Measurements from ENCODE around the gene HOXB9.

HOXB9 gene

DNA sequence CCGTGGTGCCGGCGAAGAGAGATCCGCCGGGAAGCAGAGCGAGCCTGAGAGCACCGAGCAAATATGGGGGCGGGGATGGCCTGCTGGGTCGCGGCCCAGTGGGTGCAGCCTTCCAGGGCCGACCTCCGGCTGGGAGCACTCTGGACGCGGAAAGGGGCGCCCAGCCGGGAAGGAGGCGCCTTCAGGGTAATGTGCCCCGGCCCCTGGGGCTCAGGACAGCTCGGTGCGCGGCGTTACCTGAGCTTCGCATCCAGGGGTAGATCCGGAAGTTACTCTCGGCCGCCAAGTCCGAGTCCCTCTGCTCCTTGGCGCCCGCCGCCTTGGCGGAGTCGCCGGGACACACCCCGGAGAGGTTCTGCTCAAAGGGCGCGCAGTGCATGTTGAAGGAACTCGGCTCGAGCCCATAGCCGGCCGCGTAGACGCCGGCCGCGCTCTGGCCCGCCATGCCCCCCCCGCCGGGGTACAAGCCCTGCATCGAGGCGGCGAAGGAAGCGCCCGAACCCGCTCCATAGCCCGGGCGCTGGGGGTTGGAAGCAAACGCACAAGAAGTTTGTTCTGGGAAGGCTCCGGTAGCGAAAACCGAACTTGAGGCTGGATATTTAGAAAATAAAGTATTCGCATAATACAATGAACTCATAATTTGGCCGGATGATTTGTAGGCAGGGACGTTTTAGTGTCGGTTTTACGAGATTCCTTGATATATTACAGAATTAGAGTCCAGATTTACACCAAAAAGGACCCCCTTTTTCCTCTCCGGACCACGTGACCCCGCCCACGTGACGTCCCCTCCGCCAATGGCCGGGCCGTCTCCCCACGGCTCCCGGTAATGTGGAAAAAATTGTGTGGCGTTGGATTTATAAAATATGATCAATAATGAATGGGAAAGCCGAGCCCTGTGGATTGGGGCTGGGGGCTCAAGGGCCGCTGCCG lies 15.6 kb downstream of the HOXB9 start, which contains the start of gene HOXB7:
Gene HOXB7, minus strand, starts transcription at position 736 of the 930 bp plus-strand sequence. Its CDS starts 99 bp downstream, at position 637.
- DNase-seq (ENCODE audit: low spot score), result peak; percentile 73

DNA sequence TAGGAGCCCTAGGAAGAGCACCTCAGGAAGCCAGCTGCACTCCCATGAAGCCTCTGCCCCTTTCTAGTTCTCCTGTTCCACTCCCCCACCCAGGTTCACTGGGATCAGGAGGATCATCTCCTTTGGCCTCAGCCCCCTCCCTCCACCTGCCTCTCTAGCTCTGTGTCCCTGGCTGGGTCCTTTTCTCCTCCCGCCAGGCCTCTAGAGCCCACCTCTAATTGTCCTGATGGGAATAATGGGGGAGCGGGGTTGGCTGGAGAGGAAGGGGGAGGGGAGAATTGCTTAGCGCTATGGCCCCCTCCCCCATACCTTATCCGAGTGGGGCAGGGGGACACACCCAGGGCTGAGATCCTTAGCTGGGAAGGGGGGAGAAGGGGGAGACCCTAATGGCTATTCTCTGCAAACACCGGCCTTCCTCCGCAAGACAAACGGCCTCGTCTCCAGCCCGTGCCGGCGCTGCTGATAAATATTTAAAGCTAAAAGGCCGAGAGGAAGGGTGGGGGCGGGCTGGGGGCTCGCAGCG lies 16.3 kb downstream of the HOXB9 start:
- no peak for DNase-seq (ENCODE audit: low spot score)

DNA sequence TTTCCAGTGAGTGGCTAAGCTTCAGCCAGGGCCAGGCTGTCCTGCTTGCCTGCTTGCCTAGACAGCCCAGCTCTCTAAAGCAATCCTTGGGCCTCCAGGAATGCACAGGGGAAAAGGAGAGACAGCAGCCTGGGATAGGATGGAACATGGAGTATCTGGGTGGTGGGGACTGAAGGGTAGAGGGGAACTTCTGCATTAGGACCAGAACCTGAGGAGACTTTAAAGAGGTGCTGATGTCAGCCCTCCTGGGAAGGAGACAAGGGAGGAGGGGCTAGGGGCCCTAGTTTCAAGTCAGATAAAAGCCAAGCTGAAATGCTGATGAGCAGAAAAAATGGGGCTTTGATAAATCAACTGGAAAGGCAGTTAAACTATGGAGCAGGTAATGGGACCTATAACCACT lies 17.1 kb downstream of the HOXB9 start:
- DNase-seq (ENCODE audit: low spot score), result no peak

DNA sequence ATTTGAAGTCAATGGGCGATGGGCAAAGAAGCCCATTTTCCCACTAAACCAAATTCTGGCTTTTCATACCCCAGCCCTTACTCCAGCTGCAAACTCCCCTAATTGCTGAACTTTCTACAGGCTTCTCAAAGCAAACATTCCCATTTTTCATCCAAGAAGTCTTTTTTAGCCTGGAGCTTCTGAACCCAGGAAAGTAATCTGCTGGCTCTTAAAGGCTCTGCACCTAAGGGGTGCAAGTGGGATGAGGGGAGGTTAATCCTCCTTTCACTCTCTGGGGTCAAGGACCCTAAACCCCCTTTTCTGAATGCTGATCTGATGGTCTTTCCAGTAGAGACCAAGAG lies 17.7 kb downstream of the HOXB9 start:
- no peak for DNase-seq (ENCODE audit: low spot score)

DNA sequence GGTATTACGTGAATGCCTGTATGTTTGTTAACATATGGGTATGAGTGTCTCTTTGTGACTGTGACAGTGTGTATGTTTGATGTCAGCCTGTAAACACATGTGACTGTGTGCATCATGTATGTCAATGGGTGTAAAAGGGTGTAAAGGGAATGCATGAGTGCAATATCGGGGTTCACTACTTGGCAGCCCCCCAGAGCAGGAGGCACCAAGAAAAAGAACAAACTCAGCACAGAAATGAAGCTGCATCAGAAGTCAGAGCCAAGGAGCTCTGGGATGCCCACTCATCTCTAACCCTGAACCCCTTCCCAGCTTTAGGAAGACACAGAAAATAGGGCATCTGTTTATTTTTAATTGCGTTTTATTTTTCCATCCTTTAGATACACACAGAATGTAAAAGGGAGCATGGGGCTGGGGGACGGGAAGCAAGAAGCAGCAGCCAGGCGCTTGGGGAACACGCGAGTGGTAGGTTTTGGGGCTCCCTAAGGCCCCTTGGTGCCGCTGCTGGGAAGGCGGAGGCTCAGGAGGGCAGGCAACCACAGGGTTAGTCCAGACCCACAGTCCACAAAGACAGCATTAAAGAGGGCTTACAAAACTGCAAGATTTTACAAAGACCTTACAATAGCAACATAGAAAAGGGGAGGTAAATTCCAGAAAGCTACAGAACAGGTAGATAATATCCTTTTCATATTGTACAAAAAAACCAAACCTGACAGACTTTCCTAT lies 19.1 kb downstream of the HOXB9 start:
- no peak for DNase-seq (ENCODE audit: low spot score)

DNA sequence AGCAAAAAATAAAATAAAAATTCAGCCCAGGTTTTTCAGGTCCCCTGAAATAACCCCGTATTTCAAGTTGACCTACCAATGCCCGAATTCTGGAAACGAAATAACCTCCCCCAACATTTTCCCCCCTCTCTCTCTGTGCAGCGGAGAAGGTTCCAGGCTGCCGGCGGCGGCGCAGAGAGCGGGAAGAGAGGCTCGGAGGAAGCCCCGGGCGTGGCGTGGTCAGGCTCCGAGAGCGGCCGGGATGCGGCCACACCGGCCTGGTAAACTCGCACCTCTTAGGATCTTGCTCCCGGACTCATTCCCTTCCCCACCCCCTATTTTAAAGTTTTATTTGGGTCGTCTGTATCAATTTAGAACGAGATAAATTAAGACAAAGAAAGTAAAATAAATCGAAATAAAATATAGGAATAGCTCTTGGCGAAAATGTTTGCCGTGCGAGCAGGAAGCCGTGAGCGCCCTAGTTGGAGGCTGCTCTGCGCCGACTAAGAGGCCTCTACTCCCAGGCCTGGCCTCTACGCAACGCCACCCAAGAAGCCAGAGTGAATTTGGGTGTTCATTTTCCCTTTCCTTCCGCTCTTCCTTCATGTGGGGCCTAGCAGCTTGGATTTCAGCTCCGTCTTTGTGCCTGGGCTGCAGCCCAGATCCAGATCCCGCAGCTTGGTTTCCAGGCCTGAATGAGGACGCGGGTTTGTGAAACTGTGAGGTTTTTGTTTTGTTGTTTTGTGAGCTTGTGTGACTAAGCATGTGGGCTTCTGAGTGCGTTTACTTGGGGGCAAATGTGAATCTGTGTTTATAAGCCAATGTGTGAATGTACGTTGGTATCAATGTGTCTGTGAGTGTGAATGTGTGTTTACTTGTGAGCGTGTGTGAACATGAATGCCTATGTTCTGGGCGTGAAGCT lies 19.9 kb downstream of the HOXB9 start:
- no peak for DNase-seq (ENCODE audit: low spot score)

DNA sequence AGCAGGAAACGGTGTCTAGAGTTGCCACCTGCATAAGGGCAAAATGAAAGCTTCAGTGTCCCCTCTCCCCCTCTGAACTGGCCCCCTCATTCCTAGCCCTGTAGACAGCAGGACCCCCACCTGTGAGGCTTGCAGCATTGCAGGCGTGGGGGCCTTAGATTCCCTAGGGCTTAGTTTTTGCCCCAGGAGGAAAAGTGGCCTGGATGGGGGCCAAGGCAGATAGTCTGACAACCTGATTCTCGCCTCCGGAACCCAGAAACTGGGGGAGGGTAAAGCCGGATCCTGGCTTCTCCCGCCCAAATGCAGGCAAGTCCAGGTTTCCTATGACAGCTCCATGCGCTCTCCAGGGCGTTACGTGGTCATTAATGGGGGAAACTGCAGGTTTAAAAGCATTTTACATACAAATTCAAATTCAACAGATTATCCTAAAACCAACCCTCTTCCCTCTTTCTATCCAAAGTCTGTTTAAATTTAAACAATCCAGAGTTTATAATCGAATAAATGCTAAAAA lies 20.7 kb downstream of the HOXB9 start:
- DNase-seq (ENCODE audit: low spot score), result no peak

DNA sequence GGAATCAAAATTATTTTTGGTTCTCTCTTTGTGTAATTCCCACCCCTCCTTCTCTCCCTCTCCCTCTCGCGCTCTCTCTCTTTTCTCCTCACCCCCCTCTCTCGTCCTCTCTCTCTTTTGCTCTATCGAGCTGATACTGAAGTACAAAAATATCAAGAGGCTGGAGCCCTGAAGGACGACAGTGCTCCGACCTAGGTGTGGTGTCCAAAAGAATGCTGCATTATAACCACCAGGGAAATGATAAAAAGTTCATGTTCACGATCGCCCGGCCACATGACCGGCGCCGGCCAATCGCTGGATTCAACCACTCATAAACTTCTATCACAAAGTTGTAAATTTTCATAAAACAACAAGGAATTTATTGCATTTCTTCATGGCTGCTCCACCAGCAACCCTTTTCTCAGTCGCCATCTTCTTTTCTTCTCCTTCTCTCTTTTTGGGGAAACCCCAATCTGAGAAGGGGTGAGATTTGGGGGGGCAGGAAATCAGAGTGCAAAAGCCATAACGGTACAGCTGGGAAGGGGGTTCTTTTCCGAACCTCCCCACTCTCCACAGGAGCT lies 21.3 kb downstream of the HOXB9 start, which contains the start of gene HOXB6:
Gene HOXB6, minus strand, starts transcription at position 217 of the 560 bp plus-strand sequence. CDS start 6,836 bp downstream, outside the sequence.
- peak; percentile 71 for DNase-seq (ENCODE audit: low spot score)

DNA sequence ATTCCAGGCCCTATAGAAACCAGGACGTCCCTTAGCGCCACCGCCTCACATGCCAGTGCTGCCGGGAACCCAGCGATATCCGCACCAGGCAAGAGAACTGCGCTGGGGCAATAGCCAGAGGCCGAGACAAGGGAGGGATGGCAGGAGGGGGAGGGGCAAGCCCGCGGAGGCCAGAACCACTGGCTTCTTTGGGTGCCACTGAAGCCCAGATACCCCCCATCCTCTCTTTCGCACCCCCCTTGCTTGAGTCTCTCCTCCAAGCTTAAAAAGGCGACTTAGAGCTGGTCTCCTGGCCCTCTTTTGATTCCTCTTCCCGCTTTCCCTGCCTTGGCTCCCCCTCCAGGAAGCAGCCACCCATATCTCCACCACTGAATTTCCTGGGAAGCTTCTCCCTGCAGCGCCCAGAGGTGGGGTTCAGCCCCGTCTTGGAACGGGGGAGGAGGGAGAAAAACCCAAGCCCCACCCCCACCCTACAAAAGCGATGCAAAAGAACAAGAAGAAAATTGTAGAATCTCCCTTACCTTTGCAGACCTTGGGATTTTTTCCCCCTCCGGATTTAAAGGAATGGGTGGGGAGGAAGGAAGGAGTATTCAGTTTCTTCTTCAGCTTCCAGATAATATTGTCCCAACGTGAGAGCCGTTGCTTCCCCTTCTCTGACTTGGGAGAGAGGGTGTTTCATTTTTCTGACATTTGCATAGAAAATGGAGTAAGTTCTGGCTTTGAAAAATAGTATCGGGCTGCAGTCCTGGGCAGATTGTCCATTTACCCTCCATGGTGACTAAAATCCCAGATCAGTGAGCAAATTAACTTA lies 22.0 kb downstream of the HOXB9 start:
- peak; percentile 66 for DNase-seq (ENCODE audit: low spot score)

DNA sequence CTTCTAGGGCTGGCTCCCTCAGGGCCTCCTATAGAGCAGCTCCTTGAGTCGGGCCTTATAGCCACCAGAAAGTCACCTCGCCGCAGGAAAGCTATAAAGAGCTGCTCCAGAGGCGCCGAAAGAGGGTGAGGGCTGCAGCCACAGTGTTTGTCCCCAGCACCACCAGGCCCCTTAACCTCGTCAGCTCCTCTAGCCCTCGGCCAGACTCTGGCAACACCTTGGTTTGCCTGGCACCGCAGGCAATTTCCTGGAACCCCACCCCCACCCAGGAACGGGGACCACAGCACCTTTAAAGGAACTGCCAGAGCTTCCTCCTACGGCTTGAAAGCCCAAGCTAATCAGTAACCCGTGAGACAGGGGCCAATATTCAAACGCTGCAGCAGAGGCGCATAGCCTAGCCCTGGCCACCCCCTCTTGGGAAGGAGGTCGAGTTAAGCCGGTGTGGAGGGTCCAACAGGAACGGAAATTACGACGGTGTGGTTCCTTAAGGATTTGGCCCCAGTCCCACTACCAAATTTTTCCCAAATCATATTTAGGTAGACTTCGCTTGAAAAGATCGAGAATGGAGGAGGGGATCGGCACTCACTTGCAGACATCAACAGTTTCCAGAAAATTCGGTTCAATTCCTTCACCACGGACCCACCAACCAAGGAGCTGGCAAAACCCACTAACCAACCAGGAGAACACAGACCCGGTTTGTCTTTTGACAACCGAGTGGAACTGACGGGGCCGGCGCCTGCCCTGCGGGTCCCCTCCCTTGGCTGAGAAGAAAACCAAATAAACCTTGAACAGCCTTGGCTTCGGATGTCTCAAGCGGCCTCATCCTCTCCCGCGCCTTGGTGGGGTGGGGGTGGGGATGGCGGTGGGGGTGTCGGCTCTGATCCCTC lies 24.4 kb downstream of the HOXB9 start:
- no peak for DNase-seq (ENCODE audit: low spot score)

DNA sequence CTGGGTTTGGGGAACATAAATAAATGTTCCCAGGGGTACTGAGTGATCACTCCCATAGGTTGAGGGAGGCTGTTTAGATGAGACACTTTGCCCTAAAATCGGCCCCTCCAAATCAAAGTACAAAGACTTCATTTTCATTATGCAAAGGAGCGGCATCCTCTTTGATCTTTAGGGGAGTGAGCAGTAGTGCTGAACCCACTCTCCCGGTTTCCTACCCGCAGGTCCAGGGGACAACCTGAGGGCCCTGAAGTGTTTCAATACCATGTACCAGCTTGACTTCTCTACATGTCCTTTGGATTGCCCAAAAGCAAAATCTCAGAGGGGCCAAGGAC lies 25.0 kb downstream of the HOXB9 start:
- DNase-seq (ENCODE audit: low spot score), result no peak

DNA sequence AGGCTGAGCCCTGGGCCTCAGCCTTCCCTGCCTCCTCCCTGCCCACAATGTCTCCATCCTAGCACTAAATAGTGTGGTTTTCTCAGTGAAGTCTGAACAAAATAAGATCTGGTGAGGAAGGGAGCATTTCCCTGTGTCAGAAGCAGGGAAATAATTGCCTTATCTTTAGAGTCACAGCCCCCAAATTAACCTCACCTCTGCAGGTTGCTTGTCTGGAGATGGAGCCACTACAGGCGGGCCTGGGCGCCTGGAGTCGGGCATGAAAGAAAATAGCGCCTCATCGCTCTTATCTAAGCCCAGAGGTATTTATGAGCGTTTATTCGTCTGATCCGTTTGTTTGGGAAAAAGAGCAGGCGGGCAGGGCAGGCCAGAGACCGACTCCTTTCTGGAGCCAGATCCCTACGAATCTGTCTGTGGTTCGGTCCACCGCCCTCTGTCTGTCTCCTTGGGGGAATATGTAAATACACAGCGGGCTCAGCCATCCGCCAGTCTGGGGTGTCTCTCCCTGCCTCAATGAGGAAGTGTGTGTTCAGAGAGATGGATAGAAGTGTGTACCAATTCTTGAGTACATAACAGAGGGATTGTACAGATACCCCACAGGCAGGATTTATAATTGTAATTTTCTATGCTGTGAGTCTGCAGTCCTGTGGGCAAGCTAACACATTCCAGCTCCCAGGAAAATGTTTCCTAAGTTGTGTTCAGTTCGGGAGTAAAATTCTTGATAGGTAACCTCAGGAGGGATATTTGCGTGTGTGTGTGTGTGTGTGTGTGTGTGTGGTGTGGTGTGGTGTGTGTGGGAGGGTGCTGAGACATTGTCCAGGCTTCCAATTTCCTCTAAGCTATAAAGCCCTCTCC lies 25.7 kb downstream of the HOXB9 start:
- DNase-seq (ENCODE audit: low spot score), result no peak

DNA sequence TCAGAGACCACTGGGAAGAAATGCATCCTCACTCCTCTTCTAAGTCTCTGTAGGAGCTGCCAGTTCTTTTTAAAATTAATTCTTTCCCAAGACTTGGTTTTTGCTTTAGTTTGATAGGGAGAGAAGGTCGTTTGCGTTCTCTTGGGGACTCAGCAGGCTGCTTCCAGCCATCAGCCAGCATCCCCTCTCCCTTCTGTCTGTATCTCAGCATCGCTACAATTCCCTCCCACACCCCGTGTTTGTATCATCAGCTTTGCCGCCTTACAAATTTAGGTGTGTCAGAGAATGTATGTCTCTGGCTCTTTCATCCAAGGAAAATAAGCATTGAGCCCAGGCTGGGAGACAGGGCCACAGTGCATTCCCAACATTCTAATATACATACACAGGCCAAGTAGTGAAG lies 26.8 kb downstream of the HOXB9 start:
- DNase-seq (ENCODE audit: low spot score), result no peak

DNA sequence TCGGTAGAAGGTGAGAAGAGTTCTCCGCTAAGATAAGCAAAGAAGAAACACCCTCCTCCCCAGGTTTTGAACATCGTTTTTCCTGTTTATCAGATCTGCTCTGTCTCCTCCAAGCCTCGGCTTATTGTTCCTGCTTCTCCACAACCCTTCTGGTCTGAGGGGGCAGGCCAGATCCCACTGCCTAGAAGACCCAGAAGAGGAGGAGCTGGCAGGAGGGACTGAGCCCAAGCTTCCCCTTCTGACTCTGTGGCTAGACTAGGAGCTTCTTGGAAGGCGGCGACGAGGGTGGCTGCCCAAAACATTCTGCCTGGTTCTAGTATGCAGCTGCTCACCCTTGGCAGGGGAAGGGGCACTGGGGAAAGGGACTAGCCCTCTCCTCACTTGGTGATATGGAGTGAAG lies 27.4 kb downstream of the HOXB9 start:
- no peak for DNase-seq (ENCODE audit: low spot score)

DNA sequence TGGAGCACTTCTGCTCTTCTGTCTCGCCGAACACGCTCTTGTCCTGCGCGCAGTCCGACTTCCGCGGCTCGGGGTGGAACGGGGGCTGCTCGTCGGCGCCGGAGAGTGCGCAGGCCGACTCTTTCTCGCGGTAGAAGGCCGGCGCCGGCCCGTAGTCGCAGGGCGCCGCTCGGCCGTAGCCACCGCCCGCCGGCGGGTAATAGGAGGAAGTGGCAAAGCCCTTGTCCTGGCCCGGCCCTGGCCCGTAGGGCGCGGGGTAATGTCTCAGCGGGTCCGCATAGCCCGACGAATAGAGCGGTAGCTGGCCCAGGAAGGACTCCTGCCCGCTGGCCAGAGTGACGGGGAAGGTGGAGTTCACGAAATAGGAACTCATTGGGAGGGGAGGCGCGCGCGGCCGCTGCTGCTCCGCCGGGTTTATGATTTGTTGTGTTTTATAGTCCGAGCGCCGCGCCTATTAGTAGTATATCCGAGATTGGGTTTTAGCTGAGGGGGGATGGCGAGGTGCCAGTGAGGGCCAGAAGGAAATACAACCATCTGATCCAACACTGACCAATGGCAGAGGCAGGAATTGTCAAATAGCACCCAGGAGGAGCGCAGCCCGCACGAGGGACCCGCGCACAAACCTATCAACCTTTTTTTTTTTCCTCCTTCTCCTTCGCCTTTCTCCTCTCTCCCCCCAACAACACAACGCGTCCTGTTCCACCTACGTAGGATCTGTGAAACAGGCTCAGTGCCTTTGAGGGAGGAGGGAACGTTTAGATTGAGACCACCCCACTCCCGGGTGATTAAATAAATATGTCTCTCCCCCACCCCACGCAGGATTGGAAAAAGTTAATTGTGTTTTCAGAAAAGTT lies 28.2 kb downstream of the HOXB9 start:
- peak; percentile 67 for DNase-seq (ENCODE audit: low spot score)

DNA sequence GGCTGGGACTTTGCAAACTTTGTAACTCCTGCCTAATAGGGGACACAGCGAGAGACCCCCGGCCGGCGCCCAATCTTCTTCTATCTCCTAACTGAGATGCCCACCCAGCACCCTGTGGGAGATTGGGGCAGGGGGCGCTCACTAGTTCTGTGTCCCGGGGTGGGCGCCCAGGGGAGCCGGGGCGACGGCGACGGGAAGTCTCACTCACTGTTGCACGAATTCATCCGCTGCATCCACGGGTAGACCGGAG lies 28.7 kb downstream of the HOXB9 start:
- no peak for DNase-seq (ENCODE audit: low spot score)

DNA sequence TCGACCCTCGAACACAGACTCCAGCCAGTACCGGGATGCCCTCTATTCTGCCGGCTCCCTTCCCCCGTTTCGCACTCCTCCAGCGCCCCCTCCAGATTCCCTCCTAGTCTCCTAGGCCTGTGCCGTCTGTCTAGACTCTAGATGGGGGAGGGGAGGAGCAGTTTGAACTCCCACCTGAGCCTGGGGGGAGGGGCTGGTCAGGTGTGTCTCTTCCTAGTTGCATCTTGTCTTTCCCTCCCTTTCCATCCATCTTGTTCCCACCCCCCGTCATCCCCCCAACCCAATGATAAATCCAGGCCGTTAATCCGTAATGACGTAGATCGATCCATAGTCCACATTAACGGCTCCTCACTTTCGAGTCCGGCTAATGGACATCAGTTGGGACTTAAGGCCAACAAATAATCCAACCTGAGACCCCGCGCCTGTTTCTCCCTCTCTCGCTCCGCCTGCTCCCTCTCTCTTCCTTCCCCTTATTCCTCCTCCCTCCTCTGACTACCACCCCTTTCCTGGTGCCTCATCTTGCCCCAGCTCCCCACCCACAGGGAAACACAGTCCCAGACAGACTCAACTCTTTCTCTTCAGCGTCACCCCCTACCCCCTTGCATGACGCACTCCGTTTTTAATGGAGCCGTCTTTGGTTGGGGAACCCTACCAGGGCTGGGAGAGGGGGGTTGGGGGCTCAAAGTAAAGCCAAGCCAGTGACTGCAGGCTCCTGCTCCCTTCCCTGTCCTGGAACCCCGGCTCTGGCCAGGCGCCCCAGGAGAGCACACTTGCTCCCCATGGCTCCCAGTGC lies 29.2 kb downstream of the HOXB9 start:
- no peak for DNase-seq (ENCODE audit: low spot score)

Data from kidney capillary endothelial cell (primary cell).